Activated T-cell treated with anti-CD3 and anti-CD28 coated beads, Interleukin-2, amount 50 U/mL, for 1 hour (primary cell): ENCODE measurements around the gene ADAMTSL2.
A peak's percentile ranks its signal among the peaks of the same experiment; 100 is the strongest.

Source experiments
- DNase-seq: peaks from one replicate; pipeline ENCODE4 v3.0.0-alpha.2; 2020

The ADAMTSL2 gene

DNA sequence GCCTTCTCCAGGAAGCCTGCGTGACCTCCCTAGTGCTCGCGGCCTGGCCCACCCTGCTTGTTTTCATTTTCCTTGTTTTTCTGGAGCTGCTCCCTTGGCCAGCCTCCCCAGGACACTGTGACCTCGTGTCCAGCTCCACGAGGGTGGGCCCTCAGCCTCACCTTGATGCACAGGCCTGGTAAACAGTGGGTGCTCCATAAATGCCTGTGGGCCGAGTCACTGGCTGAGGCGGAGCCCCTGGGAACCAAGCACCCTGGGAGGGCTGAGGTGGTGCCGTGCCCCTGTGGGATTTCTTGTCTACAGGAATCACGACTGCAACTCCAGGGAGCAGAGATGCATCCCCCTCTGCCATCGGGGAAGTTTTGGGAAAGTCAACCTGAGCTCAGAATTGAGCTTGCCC is 57.5 kb downstream of the ADAMTSL2 start:
- DNase-seq: no peak

DNA sequence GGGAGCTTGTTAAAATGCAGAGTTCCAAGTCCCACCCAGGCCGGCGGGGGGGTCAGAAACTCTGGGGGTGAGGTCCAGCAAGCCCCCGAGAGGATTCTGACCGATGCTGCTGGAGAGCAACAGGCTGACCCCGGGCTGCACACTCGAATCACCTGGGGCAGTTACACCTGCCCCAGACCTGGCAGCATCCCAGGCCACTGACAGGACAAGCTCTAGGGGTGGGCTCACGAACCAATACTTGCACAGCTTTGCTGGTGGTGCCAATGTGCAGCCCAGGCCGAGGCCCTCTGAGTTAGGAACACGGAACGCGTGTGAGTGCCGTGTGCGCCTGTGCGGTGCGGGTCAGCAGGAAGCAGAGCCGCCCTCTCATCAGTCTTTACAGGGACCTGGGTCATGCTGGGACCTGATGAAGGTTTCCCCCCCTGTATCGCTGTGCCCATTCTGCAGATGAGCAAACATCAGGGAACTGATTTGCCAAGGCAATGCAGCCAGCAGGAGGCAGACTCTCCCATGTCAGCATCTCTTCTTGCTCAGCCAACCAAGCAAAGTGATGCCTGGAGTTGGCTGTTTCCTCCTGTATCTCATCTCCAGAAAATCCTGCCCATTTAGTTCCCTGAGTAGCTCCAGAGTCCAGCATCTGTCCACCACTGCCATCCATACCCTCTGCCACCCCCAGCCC is 58.4 kb downstream of the ADAMTSL2 start:
- DNase-seq: no peak

DNA sequence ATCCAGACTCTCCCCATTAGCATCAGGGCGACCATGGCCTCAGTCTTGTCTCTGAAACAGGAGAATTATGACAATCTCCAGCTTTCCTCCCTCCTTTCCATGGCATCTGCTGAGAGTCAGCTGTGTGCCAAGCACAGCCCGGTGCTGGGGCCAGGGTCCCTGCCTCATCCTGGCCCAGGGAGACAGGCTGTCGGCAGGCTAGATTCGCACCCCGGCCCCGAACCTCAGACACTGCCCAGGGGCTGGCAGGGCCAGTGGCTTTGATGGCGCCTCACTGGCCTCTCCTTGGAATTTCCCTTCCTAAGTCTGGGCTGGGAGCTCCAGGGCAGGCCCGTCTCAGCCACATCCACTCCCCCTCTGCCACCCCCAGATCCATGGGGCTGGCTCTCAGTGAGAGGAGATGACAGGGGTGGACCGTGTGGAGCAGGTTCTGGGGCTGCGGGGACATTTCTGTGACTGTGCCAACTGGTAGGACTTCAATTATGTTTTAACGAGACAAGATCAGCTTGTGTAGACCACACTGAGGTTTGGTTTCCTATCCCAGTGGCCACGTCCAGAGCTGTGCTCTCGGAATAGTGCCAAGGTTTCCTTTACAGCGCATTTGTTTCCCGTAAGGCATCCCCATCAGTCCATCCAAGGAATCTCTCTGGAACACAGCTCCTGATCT is 59.2 kb downstream of the ADAMTSL2 start:
- no peak for DNase-seq

DNA sequence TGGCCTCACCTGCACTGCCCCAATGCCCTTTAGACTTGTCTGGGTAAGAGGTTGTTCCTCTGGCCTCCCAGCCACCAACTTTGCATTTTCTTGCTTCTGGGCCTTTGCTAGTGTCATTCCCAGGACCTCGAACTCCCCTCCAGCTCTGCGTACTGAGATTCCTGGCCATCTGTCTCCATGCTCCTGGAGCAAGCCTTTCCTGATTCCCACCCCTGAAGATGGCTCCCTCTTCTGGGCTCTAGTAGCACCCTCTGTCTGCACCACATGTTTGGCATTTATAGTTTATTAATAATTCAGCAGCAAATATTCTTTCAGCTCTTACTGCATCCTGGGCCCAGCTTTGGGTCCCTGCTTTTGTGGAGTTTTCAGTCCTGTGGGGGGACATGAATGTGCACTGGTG is 59.8 kb downstream of the ADAMTSL2 start:
- DNase-seq: no peak

DNA sequence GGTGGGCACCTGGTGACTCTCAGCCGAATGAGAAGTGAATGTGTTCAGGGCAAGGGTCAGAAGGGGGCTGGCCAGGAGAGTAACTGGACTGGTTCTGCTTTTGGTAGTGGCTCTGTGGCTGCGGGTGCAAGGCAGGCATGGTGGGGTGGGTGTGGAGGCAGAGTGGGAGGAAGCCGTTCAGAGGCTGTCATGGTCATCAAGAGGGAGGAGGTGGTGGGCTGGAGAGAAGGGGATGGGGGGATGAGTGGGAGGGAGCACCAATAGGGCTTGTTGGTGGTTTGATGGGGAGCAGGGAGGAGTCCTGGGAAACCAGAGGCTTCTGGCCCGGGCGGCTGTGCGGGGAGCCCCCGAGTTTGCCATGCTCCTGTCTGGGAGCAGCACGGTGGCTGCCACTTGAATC is 61.4 kb downstream of the ADAMTSL2 start:
- DNase-seq: no peak

DNA sequence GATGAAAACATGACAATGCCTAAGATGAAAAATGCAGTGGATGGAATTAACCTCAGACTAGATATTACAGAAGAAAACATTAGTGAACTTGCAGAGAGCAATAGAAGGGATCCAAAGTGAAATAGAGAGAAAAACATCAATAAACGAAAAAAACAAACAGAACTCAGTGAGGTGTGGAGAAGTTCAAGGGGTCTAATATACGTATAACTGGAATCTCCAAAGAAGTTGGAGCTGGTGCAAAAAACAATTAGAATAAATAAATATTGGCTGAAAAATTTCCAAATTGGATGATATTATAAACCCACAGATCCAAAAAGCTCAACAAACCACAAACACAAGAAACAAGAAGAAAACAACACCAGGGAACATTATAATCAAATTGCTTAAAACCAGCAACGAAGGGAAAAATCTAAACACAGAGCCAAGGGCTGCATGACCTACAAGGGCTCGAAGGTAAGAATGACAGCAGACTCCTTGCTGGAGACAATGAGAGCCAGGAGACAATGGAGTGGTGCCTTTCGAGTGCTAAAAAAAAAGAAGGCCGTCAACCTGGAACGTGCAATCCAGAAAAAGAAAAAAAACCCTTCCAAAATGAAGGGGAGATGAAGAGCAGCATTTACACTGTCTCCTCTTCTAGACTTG is 62.9 kb downstream of the ADAMTSL2 start:
- DNase-seq: no peak

DNA sequence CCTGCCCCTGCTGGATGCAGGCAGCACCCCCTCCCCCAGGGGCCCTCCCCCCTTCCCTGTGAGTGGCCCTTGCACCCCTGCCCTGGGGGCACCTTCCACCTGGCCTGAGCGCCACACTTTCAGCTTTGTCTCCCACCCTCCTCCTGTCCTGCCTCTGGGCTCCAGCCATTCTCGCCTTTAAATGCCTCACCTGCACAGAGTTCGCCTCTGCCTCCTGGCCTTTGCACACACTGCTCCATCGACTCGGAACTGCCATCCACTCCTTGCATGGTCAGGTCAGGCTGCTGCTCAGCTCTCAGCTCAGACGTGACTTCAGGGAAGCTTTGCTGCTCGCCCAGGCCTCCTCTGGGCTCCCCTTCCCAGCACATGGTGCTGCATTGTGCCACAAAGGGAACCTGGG is 64.5 kb downstream of the ADAMTSL2 start:
- DNase-seq: no peak

DNA sequence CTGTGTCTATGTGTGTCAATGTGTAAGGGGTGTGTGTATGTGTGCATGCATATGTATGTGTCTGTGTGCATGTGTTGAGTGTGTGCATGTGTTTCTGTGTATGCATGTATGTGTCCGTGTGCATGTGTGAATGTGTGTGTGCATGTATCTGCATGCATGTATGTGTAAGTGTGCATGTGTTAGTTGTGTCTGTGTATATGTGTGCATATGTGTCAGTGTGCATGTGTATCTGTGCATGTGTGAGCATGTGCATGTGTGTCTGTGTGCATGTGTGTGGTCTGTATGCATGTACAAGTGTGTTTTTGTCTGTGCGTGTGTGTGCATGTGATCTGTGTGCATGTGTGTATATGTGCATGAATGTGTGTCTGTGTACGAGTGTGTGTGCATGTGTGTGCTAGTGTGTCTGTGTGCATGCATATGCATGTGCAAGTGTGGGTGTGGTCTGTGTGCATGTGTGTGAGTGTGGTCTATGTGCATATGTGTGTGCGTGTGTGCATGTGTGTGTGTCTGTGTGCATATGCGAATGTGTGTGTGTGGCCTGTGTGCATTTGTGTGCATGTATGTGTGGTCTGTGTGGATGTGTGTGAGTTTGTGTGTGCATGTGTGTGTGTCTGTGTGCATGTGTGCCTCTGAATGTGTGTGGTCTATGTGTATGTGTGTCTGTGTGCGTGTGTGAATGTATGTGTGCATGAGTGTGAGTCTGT is 65.1 kb downstream of the ADAMTSL2 start:
- no peak for DNase-seq

DNA sequence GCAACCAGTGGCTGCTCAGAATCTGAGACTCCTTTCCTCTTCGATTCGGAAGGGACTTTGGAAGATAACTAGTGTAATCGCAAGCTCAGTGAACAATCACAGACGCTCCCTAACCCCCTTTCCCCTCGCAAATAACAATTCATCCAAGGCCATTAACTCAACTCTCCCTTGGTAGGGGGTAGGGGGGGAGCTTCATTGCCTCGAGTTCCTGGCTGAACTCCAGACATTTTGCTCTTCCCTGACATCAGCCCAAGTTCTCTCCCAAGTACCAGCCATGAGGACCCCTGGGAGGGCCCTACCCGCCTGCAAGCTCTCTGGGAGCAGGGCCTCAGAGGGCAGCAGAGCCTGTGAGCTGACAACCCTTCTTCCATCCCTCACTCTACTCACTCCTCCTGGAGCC is 66.2 kb downstream of the ADAMTSL2 start:
- no peak for DNase-seq

DNA sequence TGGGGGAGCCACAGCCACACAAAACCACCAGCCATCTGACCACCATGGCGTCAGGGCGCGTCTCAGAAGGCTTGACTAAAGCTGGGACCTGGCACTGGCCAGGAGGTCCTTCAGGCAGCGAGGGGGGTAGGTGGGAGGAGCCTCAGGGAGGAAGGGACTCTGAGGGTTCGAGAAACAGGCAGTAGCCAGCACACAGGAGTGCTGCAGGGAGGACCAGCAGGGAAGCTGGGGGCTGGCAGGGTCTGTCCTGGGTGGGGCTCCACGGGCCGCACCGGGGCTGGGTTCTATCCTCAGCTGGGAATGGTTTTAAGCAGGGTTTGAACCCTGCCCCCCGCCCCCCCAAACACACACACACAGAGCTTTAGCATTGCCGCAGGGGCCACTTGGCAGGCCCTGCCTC is 67.2 kb downstream of the ADAMTSL2 start:
- DNase-seq: no peak

DNA sequence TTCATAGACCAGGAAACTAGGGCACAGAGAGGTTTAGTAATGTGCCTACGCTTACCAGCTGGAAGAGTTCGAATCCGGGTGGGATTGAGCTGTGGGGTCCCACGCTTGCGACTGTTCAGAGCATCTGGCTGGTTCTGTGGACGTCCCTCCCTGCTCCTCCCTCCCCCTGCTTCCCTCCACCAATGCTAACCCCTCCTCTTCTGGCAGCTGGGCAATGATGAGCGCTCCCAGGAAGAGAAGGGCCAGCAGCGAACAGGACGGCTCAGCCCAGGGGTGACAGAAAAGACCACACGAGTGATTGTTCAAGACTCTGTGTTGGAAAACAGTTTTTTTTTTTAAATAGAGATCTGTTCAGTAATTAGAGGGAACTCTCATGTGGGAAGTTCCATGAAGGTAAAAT is 67.8 kb downstream of the ADAMTSL2 start:
- no peak for DNase-seq

DNA sequence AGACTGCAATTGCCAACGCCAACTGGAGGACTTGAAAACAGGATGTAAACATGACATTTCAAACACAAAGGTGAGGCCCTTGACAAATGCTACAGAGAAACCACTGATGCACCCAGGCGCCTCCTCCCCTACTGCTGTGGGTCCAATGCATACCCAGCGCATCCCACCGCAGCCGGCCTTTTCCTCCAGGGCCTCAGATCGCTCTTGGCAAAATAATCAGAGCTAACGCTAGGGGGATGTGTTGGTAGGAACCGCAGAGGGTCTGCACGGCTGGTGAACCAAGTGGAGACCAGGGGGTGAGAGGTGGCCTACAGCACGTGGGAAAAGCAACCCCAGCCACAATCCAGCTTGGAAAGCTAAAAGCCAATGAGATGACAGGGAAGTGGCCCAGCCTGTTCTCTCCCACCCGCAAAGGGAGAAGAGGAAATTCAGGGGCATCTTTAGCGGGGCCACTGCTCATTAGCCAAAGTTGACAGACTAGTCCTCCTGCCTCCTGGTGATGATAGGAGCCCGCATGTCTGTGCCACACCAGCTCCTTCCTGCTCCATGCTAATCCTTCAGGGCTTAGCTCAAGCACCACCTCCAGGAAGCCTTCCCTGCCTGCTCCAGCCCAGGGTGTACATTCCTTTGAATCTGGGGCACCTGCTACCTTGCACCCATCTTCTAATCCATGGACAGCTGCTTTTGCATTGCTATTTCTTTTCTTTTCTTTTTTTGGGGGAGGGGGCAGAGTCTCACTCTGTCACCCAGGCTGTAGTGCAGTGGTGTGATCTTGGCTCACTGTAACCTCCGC is 68.8 kb downstream of the ADAMTSL2 start:
- DNase-seq: no peak

DNA sequence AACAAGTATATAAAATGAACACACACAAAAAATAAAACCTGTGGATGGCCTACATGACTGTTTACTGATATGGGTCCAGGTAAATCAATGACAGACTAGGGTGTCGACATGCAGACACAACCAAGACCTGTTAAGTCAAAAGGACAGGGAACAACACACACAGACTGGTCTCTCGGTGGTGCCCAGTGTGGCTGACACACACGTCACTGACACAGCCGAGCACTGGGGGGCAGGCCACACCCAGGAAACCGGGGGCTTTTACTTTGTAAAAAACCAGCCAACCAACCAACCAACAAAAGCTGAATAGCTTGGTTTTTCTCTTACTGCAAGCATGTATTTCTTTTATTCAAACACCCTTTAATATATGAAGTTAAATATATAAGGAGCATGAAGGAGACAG is 69.7 kb downstream of the ADAMTSL2 start:
- DNase-seq: peak; percentile 51

DNA sequence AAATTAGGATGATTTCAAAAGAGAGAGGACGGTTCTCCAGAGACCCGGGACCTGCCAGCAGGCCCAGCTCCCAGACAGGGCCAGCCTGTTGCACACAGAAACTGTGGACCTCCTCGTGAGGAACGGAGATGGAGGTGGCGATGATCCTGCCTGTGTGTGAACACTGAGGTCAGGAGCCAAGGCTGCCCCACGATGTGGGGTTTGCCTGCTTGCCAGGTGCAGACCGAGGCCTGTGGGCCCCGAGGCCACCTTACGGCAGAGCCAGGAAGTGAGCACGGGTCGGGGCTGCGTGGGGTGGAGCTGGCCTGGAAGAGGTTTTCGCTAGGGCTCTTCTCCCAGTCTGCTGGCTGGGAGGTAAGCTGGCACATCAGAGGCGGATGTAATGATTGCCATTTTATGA is 70.4 kb downstream of the ADAMTSL2 start:
- no peak for DNase-seq

DNA sequence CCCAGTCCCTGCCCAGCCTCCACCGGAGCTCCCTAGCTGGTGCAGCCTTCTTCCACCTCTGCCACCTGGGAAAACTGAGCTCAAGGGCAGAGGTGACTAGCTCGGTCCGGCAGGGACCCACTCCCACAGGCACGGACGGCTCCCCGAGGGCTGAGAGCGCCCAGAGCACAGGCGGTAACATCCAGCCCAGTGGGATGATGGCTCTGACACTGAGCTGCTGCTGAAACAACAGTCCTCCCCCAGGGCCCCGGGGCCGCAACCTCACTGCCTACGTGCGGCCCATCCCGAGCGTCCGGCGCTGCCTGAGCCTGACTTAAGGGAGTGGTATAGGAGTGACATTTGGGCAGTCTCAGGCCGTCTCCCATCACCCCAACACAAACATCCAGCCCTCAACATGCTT is 70.9 kb downstream of the ADAMTSL2 start:
- DNase-seq: no peak

DNA sequence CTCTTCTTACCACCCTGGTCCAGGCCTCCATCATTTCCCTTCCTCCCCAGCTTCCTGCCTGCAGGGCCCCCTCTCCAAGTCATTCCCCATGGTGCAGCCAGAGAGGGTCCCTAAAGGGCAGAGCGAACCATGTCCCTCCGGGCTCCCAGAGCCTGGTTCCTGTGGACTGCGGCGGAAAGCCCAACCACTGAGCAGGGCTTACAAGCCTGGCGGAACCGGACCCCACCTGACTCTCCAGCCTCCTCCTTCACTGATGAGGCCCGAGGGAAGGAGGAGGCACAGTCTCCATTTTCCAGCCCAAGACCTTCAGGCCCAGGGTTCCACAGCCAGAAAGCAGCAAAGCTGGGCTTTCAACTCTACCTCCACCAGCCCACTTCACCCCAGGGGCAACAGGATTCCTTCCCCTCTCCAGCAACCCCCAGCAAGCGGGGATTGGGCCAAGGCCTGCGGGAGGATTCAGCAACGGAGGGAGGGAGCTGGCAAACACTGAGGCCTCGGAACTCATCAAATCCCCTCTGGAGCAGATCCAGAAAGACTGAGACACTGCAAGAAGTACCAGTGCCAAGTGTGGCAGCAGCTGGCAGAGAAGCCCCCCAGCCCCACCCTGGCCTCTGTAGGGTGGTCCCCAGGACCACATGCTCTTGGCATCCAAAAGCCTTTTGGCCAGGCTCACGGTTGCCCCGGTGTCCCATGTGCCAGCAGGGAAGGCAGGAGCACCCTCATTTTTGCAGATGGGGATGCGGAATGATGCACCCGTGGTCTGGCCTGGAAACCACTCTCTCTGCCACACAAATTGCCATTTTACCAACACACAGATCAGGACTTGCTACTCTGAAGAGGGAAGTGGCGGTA is 71.6 kb downstream of the ADAMTSL2 start:
- no peak for DNase-seq

DNA sequence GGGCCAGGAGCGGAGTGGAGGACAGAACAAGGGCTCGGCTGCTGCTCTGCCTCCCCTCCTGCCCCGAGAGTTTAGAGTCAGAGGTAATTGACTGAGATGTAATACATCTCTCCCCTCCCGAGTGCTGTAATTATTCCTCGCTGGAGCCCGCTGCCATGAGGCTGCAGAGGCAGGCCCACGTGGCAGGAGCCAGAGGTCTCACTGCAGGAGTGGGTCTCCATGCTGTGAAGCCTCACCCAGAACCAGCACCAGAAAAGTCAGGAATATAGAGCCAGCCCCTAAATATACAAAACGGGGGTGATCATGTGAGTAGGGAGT is 72.2 kb downstream of the ADAMTSL2 start:
- no peak for DNase-seq

DNA sequence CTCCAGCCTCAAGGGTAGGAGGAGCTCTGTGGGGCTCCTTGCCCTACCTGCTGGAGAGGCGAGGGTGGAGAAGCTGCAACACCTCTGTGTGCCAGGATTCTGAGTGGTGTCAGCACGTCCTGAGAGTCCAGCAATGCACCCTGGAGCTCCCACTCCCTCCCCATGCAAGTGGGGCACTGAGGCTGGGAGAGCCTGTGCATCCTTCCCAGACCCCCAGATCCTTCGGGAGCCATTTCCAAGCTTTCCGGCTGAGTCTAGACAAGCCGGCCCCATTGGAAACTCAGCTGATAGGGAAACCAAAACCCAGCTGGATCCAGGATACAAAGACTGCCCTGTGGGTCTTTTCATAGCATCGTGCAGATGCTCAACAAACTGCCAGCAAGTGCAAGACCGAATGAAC is 72.9 kb downstream of the ADAMTSL2 start:
- DNase-seq: no peak

DNA sequence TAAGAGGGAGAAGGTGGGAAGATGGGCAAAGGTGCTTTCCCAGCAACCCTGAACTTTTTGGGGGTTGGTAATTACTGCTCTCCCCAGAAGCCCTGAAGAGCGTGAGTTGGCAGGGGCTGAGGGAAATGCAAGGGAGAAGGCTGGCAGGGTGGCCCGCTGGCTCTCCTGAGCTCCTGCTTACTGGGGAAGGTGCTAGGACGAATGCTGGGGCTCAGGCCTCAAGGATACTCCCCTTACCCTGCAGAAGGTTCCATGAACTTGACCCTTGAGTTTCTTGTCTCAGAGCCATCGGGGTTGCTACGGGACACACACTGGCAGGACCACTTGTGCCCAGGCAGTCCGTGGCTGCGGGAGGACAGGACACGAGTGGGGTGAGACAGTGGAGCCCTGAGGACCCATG is 73.5 kb downstream of the ADAMTSL2 start:
- DNase-seq: no peak

DNA sequence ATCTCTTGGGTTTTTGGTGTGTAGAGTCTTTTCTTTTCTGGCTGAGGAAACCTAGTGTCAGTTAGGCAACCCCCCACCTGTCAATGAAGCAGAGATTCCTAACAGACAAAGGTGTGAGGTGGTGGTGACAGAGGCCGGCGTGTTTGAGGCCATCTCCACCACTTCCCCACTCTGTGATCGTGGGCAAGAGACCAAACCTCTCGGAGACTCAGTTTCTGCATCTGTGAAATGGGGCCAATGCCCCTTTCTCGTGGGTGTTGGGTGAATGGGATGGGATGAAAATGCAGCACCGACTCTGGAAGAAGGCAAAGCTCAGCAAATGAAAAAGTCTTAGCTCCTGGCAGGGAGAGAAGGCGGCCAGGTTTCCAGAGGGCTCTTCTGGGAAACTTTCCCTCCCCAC is 73.9 kb downstream of the ADAMTSL2 start:
- no peak for DNase-seq

DNA sequence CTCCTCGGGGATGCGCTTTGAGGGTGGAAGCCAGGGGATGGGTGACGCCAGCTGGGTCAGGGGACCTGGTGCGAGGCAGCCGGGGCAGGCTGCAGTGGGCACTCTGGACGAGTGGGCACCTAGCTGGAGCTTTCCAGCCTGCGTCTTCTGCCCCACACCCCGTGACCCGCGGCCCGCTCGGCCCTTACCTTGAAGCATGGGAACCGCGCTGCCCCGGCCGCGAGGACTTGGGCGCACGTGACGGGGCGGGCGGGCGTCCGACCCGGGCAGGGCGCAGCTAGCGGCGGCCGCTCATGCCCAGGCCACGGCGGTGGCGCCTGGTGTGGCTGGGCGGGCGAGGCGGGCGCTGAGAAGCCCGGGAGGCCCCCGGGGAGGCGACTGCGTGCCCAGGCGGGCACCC is 74.4 kb downstream of the ADAMTSL2 start:
- DNase-seq: no peak
